RWPE2 (cell line): Measurements from ENCODE around the gene ZNF787.
"Not testable (repeated sequence)": the region's sequence is repeated elsewhere in the genome, so short reads cannot be mapped to it uniquely, and the experiment has no call there.

Experiments used
- ATAC-seq: fragments of 200-7000 bp; cut with Tn5 transposase; 3 replicates; pipeline ENCODE4 v1.9.1; 2021; ENCODE audit warnings: low read depth
- DNase-seq: peaks from one replicate; pipeline ENCODE4 v3.0.0-alpha.2; 2020; ENCODE audit warnings: low spot score
- H3K27ac ChIP-seq: fragments of 450-650 bp; 2 replicates; pipeline ENCODE4 v1.5.1; 2017; ENCODE audit warnings: mild to moderate bottlenecking; ENCODE audit not compliant: poor library complexity, severe bottlenecking
- H3K27me3 ChIP-seq: fragments of 250-450 bp; sonication (Bioruptor Pico); 2 replicates; pipeline ENCODE4 v1.5.1; 2021; ENCODE audit warnings: mild to moderate bottlenecking, moderate library complexity; ENCODE audit not compliant: insufficient read depth, poor library complexity, severe bottlenecking
- H3K36me3 ChIP-seq: fragments of 250-450 bp; sonication (Bioruptor Pico); 2 replicates; pipeline ENCODE4 v1.5.1; 2020; ENCODE audit warnings: low read depth, mild to moderate bottlenecking, moderate library complexity
- H3K4me1 ChIP-seq: fragments of 250-450 bp; sonication (Bioruptor Pico); 2 replicates; pipeline ENCODE4 v1.5.1; 2021; ENCODE audit warnings: mild to moderate bottlenecking, moderate library complexity; ENCODE audit not compliant: insufficient read depth, poor library complexity, severe bottlenecking
- H3K4me3 ChIP-seq: fragments of 250-450 bp; sonication (Bioruptor Pico); 2 replicates; pipeline ENCODE4 v1.5.1; 2021; ENCODE audit warnings: mild to moderate bottlenecking, moderate library complexity; ENCODE audit not compliant: severe bottlenecking
- H3K9me3 ChIP-seq: fragments of 250-450 bp; sonication (Bioruptor Pico); 2 replicates; pipeline ENCODE4 v1.5.1; 2021; ENCODE audit warnings: mild to moderate bottlenecking, moderate library complexity; ENCODE audit not compliant: severe bottlenecking
- TF ChIP-seq, protein P1 (sequence below): fragments of 450-650 bp; IDR thresholded peaks from one replicate; pipeline ENCODE4 v1.5.1; 2017; ENCODE audit warnings: mild to moderate bottlenecking, moderate library complexity; ENCODE audit not compliant: poor library complexity, severe bottlenecking

The ZNF787 gene

GRCh38 chr19:56106993-56107392 lies 14.1 kb downstream of the ZNF787 start:
- ATAC-seq: no peak
- Histone ChIP-seq H3K4me3 (no peak overlapping the region), H3K36me3 (peaks cover 22% of the 10 kb centered on the region), H3K27ac (no peak overlapping the region), H3K9me3 (no peaks in the 10 kb centered on the region), H3K27me3 (no peaks in the 10 kb centered on the region), H3K4me1 (no peaks in the 10 kb centered on the region)
- TF ChIP-seq, protein P1, sequence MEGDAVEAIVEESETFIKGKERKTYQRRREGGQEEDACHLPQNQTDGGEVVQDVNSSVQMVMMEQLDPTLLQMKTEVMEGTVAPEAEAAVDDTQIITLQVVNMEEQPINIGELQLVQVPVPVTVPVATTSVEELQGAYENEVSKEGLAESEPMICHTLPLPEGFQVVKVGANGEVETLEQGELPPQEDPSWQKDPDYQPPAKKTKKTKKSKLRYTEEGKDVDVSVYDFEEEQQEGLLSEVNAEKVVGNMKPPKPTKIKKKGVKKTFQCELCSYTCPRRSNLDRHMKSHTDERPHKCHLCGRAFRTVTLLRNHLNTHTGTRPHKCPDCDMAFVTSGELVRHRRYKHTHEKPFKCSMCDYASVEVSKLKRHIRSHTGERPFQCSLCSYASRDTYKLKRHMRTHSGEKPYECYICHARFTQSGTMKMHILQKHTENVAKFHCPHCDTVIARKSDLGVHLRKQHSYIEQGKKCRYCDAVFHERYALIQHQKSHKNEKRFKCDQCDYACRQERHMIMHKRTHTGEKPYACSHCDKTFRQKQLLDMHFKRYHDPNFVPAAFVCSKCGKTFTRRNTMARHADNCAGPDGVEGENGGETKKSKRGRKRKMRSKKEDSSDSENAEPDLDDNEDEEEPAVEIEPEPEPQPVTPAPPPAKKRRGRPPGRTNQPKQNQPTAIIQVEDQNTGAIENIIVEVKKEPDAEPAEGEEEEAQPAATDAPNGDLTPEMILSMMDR: no peak
- DNase-seq: no peak

DNA sequence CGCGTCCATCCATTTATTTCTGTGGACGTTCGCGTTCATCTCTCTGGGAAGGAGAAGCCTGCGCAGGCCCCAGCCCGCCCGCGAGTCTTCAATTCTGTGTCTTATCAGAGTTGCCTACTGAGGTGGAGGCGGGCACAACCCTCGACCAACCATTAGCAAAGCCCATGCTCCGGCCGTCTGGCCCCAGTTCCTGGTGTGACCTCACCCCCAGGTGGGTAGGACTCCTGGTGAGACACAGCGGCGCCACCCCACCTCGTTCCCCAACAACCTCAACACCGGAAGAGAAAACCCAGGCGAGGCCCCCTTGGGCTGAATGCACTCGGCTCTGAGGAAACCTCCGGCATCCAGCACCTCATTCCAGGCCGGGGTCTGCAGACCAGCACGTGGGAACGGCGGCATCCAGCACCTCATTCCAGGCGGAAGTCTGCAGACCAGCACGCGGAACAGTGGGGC lies 14.7 kb downstream of the ZNF787 start:
- no peak overlapping the region for H3K27ac ChIP-seq
- DNase-seq: no peak
- TF ChIP-seq, protein P1: no peak
- peaks cover 28% of the 10 kb centered on the region for H3K36me3 ChIP-seq
- peak; percentile 39; the same call in 1 of the 3 replicates for ATAC-seq
- no peak overlapping the region for H3K4me3 ChIP-seq
- no peaks in the 10 kb centered on the region for H3K4me1 ChIP-seq
- no peaks in the 10 kb centered on the region for H3K27me3 ChIP-seq
- H3K9me3 ChIP-seq: no peaks in the 10 kb centered on the region

DNA sequence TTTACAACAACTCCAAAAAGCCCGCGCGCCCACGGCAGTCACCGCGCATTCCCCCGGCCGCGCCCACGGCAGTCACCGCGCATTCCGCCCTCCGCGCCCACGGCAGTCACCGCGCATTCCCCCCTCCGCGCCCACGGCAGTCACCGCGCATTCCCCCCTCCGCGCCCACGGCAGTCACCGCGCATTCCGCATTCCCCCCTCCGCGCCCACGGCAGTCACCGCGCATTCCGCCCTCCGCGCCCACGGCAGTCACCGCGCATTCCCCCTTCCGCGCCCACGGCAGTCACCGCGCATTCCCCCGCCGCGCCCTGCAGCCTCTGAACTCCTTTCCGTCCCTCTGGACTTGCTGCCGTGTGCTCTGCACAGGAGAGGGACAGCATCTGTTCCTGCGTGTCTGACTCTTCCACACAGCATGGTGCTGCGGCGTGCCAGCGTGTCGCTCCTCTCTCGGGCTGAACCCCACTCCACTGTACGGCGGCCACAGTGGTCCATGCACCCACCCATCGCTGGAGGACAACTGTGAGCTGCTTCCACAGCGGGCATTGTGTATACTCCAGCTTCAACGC lies 15.2 kb downstream of the ZNF787 start:
- H3K4me3 ChIP-seq, ATAC-seq, H3K27ac ChIP-seq, H3K9me3 ChIP-seq, H3K4me1 ChIP-seq, H3K27me3 ChIP-seq, DNase-seq: not testable (repeated sequence)
- peaks cover 31% of the 10 kb centered on the region for H3K36me3 ChIP-seq

DNA sequence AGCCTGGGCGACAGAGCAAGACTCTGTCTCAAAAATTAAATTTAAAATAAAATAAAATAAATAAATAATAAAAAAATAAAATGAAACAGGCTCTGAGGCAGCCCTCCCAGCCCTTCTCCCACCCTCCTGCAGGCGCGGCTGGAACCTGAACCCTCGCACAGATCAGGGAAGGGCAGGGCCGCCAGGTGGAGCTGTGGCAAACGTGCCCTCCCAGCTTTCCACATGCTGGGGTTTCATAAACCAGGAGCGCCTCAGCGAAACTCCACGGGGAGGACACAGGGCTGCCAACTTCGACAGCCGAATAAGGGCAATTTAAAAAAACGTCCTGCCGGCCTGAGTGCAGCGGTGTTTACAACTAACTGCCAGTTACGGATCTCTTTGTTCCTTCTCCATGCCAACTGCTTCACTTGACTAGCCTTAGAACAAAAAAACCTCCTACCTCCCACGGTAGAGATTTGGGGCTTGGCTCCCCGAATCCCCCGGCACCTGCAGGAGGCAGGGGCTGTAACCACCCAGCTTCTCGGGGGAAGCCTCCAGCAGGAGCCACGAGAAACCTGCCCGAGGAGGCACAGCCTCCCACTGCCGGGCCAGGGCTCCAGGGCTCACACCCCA lies 15.9 kb downstream of the ZNF787 start:
- H3K36me3 ChIP-seq: peaks cover 31% of the 10 kb centered on the region
- H3K4me3 ChIP-seq: no peak overlapping the region
- DNase-seq: no peak
- no peaks in the 10 kb centered on the region for H3K9me3 ChIP-seq
- H3K27me3 ChIP-seq: no peaks in the 10 kb centered on the region
- H3K4me1 ChIP-seq: no peaks in the 10 kb centered on the region
- TF ChIP-seq, protein P1: peak; percentile 53
- H3K27ac ChIP-seq: no peak overlapping the region
- peak; percentile 60 for ATAC-seq

GRCh38 chr19:56104423-56104822 lies 16.7 kb downstream of the ZNF787 start:
- Histone ChIP-seq H3K4me1 (no peaks in the 10 kb centered on the region), H3K4me3 (no peak overlapping the region), H3K36me3 (peaks cover 31% of the 10 kb centered on the region), H3K27me3 (no peaks in the 10 kb centered on the region), H3K27ac (no peak overlapping the region), H3K9me3 (no peaks in the 10 kb centered on the region)
- DNase-seq (no peak), ATAC-seq (no peak)
- TF ChIP-seq, protein P1: no peak
